Ishikawa (cell line): Measurements from ENCODE around the gene ABL1.

ENCODE experiments used
- CEBPB ChIP-seq: IDR thresholded peaks from 2 replicates; pipeline ENCODE4 v1.6.1; 2012
- CREB1 ChIP-seq: IDR thresholded peaks from 2 replicates; pipeline ENCODE4 v1.6.1; 2012; ENCODE audit warnings: low read depth
- EGR1 ChIP-seq: IDR thresholded peaks from 2 replicates; pipeline ENCODE4 v1.6.1; 2012
- EP300 ChIP-seq: IDR thresholded peaks from 2 replicates; pipeline ENCODE4 v1.6.1; 2012; ENCODE audit warnings: borderline replicate concordance
- FOXM1 ChIP-seq: IDR thresholded peaks from 2 replicates; pipeline ENCODE4 v1.6.1; 2012; ENCODE audit warnings: low read depth, borderline replicate concordance
- NFIC ChIP-seq: IDR thresholded peaks from 2 replicates; pipeline ENCODE4 v1.6.1; 2012
- RAD21 ChIP-seq: IDR thresholded peaks from 2 replicates; pipeline ENCODE4 v1.6.1; 2012; ENCODE audit warnings: low read depth
- TAF1 ChIP-seq: IDR thresholded peaks from 2 replicates; pipeline ENCODE4 v1.6.1; 2012; ENCODE audit warnings: low read depth, mild to moderate bottlenecking
- TCF12 ChIP-seq: IDR thresholded peaks from 2 replicates; pipeline ENCODE4 v1.6.1; 2012; ENCODE audit warnings: low read depth
- TEAD4 ChIP-seq: IDR thresholded peaks from 2 replicates; pipeline ENCODE4 v1.6.1; 2012
- YY1 ChIP-seq: IDR thresholded peaks from 2 replicates; pipeline ENCODE4 v1.6.1; 2012; ENCODE audit warnings: low read depth
- ZBTB7A ChIP-seq: IDR thresholded peaks from 2 replicates; pipeline ENCODE4 v1.6.1; 2012; ENCODE audit warnings: low read depth
- TF ChIP-seq, protein P1 (sequence below): IDR thresholded peaks from 2 replicates; pipeline ENCODE4 v1.6.1; 2012; ENCODE audit warnings: low read depth, mild to moderate bottlenecking
- TF ChIP-seq, protein P2 (sequence below): IDR thresholded peaks from 2 replicates; pipeline ENCODE4 v1.6.1; 2012
- TF ChIP-seq, protein P3 (sequence below): IDR thresholded peaks from 2 replicates; pipeline ENCODE4 v1.6.1; 2012

The ABL1 gene

DNA sequence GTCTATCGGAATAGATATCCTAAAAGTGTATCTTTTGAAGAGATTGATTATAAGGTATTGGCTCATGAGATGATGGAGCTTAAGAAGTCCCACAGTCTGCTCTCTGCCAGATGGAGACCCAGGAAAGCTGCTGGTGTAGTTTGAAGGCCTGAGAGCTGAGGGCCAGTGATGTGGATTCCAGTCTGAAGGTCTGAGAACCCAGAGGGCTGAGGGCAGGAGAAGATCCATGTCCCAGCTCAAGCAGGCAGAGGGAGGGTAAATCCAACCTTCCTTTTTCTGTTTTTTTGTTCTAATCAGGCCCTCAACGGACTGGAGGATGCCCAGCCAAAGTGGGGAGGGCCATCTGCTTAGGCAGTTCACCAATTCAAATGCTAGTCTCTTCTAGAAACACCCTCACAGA lies 11.0 kb upstream of the ABL1 start:
- TF ChIP-seq, protein P1, sequence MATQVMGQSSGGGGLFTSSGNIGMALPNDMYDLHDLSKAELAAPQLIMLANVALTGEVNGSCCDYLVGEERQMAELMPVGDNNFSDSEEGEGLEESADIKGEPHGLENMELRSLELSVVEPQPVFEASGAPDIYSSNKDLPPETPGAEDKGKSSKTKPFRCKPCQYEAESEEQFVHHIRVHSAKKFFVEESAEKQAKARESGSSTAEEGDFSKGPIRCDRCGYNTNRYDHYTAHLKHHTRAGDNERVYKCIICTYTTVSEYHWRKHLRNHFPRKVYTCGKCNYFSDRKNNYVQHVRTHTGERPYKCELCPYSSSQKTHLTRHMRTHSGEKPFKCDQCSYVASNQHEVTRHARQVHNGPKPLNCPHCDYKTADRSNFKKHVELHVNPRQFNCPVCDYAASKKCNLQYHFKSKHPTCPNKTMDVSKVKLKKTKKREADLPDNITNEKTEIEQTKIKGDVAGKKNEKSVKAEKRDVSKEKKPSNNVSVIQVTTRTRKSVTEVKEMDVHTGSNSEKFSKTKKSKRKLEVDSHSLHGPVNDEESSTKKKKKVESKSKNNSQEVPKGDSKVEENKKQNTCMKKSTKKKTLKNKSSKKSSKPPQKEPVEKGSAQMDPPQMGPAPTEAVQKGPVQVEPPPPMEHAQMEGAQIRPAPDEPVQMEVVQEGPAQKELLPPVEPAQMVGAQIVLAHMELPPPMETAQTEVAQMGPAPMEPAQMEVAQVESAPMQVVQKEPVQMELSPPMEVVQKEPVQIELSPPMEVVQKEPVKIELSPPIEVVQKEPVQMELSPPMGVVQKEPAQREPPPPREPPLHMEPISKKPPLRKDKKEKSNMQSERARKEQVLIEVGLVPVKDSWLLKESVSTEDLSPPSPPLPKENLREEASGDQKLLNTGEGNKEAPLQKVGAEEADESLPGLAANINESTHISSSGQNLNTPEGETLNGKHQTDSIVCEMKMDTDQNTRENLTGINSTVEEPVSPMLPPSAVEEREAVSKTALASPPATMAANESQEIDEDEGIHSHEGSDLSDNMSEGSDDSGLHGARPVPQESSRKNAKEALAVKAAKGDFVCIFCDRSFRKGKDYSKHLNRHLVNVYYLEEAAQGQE, result no peak
- no peak for TF ChIP-seq RAD21
- TF ChIP-seq, protein P2, sequence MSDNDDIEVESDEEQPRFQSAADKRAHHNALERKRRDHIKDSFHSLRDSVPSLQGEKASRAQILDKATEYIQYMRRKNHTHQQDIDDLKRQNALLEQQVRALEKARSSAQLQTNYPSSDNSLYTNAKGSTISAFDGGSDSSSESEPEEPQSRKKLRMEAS, result no peak
- TF ChIP-seq TCF12, result no peak
- TF ChIP-seq ZBTB7A, result no peak

DNA sequence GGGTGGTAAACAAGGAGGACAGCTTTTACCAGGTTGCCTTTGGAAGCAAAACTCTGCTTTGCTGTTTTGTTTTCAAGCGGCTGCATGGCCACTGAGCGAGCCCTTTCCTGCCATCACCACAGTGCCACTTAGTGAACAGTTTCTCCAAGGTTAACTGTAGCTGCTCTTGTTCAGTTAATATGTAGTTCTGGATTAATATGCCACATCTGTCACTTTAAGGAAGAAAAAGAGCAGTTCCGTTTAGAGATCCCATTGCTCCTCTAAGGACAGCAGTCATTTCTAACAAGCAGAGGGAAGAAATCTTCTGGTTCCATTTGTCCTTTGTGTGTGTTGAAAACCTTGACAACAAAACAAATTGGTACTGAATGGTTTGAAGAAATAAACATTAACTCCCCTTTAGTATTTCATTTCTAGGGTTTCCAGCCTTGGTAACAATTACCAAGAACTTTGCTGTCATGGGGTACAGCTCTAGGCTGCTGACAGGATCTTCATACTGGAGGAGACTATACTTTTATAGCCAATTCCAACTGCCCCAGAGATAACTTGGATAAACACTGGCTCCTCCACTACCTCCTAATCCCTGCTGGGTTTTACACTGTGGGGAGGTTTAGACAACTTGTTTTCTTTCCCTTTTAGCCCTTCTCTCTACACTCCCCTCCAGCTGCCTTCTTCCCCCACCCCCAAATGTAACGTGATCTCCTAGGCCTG lies 10.3 kb upstream of the ABL1 start:
- peak; percentile 20; the same call in 1 of the 2 replicates for TF ChIP-seq NFIC
- 0 out of 2 replicates have a peak, but pooled peaks have one; percentile 38 for TF ChIP-seq TCF12
- no peak for TF ChIP-seq TAF1
- no peak for TF ChIP-seq ZBTB7A
- TF ChIP-seq CEBPB, result no peak
- TF ChIP-seq EGR1, result no peak
- TF ChIP-seq, protein P1, result no peak
- no peak; the same call in 1 of the 2 replicates for TF ChIP-seq EP300
- TF ChIP-seq, protein P3, sequence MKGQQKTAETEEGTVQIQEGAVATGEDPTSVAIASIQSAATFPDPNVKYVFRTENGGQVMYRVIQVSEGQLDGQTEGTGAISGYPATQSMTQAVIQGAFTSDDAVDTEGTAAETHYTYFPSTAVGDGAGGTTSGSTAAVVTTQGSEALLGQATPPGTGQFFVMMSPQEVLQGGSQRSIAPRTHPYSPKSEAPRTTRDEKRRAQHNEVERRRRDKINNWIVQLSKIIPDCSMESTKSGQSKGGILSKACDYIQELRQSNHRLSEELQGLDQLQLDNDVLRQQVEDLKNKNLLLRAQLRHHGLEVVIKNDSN, result 0 out of 2 replicates have a peak, but pooled peaks have one; percentile 9
- TF ChIP-seq RAD21, result no peak
- TF ChIP-seq FOXM1, result no peak
- TF ChIP-seq YY1, result no peak
- TF ChIP-seq CREB1, result no peak
- TF ChIP-seq, protein P2, result no peak; the same call in 1 of the 2 replicates
- TF ChIP-seq TEAD4, result no peak

DNA sequence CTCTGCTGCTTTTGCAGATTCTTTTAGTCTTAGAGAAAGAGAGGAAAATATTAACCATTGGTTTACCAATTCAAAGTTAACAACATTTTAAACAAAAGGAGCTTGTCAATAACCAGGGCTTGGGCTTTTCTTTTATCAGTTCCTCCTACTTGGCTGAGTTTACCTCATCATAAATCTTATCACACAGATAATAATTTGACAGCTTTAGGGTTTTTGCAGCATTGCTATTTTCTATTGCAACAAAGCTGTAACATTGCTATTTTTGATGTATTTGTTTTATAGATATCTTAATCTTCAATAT lies 9.8 kb upstream of the ABL1 start:
- TF ChIP-seq, protein P1, result no peak
- TF ChIP-seq RAD21, result no peak
- no peak for TF ChIP-seq EGR1
- TF ChIP-seq, protein P2, result no peak
- TF ChIP-seq CREB1, result no peak; the same call in 1 of the 2 replicates
- no peak for TF ChIP-seq CEBPB
- TF ChIP-seq, protein P3, result no peak
- no peak for TF ChIP-seq EP300
- no peak for TF ChIP-seq TAF1
- TF ChIP-seq TCF12, result no peak
- no peak for TF ChIP-seq NFIC
- no peak; the same call in 1 of the 2 replicates for TF ChIP-seq TEAD4

DNA sequence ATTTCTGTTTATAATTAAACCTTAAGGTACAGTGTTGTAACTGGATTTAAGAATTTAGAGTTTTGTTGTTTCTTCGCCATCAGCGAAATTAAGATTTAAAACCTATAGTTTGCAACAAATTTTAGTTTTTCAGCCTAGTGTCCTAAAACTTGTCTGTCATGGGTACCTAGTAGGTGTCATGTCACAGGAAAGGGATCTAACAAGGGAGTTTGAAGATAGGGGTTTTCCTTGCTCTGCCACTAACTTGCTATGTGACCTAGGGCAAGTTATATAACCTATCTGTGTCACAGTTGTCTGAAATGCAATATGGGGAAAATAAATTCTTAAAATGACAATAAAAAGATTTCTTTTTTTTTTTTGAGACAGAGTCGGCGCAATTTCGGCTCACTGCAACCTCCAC lies 9.2 kb upstream of the ABL1 start:
- TF ChIP-seq ZBTB7A (no peak), EGR1 (no peak), TAF1 (no peak), FOXM1 (no peak), TEAD4 (no peak), NFIC (no peak), YY1 (no peak), EP300 (no peak), RAD21 (no peak)
- TF ChIP-seq, protein P3, result no peak
